NCI-H1105 (cell line): ENCODE measurements around the gene ARL11.

Experiments used
- DNase-seq: peaks from one replicate; lab custom pipeline; 2025; lab: John Stamatoyannopoulos, UW

The ARL11 gene

DNA sequence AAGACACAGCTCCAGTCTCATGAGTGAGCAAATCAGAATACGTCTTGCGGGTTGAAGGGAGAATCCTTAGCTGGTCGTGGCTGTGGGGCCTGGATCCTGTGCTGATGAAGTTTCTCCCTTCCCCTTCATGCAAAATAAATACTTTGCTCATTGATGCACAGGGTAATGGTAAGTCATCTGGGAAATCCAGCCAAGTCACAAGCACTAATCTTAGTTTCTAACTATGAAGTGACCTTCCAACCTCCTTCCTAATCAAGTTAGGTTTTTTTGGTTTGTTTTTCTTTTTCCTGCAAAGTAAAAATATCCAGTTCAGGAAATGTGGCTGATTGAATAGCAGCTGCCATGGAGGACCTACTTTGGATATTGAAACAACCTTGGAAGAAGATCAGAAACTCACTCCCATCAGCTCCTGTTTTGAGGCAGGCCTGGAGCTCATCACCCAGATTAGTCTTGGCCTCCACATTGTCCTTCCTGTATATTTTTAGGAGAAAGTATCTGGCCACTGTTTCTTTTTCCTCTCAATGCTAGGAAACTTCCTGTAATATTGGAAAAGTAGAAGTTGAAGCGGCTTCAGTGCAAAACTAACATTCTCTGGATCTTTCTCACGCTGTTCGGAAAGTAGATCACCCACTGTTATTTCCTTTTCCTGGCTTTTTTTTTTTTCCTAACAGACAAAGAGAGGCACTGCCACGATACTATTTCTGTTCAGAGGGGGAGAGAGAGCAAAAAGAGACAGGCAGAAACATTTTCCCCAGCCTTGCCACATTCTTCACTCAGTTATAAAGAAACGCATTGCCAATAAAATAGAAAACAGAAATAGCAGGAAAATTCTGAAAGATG is 12.3 kb upstream of the ARL11 start:
- no peak for DNase-seq

DNA sequence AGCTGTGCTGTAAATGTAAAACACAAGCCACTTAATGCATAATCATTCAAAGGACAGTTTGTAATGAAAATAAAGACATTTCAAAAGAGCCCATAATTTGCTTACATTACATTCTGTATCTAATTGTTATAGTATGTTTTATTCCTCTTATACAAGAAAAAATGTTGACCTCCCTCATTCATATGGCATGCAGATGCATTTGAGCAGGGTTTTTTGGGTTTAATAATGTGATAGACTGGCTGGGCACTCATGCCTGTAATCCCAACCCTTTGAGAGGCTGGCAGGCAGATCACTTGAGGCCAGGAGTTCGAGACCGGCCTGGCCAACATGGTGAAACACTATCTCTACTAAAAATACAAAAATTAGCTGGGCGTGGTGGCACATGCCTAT is 11.6 kb upstream of the ARL11 start:
- no peak for DNase-seq

DNA sequence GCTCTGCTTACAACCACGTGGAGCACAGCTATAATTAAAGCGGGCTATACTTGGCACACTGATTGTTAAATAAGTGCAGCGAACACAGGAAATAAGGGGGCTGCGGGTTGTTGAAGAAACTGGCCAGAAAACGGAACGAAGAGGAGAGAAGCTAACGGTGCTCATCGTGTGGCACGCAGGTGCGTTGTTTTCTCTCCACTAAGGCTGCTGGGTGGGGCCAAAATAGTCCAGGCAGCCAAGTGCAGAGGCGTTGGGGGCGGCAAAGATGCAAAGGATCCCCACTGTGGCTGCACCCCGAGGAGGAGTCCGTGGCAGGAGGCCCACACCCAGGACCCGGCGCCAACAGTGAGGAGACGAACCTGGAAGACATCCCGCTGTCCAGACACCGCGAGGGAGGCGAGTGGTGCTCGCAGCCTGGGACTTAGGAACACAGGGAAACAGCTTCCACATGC is 8.1 kb upstream of the ARL11 start:
- DNase-seq, result no peak

DNA sequence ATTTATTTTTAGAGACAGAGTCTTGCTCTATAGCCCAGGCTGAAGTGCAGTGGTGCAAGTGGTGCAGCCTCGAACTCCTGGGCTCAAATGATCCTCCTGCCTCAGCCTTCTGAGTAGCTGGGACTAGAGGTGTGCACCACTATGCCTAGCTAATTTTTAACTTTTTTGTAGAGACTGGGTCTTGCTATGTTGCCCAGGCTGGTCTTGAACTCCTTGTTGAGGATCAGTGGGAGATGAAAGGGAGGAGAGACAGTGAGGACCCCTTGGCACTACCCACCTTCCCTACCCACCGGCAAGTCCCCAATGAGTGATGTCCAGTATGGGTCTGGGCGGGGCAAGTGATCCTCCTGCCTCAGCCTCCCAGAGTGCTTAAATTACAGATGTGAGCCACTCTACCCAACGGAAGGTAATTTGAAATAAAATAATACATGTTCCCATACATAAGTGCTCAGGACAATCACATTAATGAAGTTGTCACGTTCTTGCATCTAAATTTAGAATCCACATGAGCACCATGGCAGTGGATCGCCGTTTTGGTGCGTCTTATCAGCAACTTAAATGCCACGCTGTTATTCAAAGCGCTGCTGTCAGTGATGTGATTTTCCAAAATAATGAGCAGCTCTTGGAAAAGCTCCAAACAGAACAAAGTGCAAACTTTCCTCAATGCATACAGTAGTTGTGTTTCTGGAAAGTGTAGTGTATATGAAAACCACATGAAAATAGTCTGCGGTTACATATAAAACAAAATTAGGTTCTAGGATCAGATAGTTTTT is 5.9 kb upstream of the ARL11 start:
- DNase-seq, result no peak

DNA sequence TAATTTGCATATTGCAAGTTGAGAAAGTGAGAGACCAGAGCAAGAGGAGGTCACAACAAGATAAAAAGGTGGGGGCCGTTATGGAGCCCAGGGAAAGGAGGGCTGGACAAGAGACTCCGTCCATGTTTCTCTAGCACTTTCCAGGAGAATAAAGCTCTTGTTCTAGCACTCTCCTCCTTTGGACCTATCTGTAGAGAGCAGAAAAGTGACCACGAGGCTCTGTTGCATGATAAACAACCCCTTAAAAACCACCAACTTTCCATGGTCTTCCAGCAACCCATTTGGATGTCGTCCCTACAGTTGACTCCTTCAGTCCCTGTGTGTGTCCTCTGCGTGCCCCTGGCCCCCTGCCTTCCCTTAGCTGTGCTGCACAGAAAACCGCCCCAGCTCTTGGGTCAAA is 4.1 kb upstream of the ARL11 start:
- DNase-seq, result no peak

DNA sequence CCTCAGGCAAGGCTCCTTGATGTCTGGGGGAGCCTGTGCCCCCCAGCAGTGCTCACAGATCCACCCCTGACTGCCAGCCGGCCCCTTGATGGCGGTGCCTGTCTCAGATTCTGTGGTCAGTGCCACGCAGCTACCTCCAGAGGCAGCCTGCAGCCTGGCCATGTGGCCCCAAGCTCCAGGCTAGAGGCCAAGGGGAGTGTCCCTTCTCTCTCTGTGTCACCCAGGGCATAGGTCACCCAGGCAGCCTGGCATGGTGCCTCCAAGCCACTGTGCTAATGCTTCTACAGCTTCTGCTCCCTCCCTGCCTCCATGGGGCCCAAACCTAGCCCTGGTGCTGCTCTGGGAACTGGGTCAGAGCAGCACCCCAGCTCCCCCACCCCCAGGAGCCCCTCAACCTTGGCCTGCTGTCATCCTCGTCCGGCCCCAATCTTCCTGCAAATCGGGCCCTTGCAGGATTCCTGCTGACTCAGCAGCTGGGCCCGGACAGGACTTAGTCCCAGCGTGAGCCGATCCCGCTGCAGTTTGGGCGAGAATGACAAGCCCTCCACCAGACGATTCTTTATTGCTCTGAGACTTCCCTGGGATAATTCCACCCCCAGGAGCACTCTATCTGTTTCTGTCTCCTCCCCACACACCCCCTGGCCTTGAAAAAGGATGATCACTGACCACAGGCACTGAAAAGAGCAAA is 2.8 kb upstream of the ARL11 start:
- DNase-seq, result no peak

DNA sequence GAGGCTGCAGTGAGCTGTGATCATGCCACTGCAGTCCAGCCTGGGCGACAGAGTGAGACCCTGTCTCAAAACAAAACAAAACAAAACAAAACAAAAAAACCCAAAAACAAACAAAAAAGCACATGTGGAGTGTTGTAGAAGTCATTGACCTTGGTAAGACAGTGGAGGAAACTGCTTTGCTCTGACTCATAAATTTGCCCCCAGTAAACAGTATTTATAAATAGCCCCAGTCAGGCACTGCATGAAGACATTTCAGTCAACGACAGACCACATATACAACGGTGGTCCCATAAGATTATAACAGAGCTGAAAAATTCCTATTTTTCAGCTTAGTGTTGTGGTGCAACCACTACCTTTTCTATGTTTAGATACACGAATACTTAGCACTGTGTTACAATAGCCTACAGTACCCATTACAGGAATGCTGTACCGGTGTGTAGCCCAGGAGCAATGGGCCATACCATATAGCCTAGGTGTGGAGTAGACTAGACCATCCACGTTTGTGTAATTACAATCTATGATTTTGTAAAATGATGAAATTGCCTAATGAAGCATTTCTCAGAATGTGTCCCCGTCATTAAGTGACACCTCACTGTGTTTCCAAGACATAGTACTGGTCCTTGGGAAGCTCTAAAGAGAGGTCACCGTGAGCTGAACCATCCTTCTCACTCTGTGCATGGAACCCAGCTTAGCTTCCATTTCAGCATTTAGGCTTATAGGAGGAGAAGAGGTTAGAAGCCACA is 1.1 kb downstream of the ARL11 start:
- no peak for DNase-seq

DNA sequence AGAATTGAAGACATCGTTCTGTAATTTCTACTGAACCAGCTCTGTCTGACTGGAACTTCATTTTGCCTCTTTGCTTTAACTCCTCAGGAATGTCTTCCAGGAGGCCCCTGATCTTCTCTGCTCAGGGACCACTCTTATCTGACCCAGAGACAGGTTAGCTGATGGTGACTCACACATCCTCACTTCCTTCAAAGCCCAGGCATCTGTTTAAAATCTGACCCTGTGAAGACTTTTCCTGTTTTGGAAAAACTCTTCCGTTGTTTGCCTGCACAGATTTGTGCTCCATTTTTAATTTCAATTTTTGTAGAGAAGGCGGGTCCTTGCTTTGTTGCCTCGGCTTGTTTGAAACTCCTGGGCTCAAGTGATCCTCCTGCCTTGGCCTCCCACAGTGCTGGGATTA is 1.6 kb downstream of the ARL11 start:
- no peak for DNase-seq

DNA sequence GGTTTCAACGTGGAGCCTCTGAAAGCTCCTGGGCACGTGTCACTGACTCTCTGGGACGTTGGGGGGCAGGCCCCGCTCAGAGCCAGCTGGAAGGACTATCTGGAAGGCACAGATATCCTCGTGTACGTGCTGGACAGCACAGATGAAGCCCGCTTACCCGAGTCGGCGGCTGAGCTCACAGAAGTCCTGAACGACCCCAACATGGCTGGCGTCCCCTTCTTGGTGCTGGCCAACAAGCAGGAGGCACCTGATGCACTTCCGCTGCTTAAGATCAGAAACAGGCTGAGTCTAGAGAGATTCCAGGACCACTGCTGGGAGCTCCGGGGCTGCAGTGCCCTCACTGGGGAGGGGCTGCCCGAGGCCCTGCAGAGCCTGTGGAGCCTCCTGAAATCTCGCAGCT is 2.3 kb downstream of the ARL11 start:
- no peak for DNase-seq

DNA sequence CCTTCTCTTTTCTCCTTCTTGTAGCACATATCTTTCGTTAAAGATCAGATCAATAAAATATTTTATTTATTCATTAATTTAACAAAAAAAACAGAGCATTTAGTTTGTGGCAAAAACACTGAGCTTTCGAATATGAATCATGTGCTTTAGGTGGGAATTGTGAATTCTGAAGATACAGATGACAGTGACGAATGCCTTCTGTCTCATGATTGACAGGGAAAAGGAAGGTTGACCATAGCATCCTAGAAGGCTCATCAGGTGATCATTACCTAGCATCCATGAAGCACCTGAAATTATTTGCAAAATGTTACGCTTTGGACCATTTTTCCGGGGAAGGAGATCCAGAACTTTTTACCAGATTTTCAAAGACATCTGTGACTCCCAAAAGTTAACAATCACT is 3.8 kb downstream of the ARL11 start:
- DNase-seq, result no peak

DNA sequence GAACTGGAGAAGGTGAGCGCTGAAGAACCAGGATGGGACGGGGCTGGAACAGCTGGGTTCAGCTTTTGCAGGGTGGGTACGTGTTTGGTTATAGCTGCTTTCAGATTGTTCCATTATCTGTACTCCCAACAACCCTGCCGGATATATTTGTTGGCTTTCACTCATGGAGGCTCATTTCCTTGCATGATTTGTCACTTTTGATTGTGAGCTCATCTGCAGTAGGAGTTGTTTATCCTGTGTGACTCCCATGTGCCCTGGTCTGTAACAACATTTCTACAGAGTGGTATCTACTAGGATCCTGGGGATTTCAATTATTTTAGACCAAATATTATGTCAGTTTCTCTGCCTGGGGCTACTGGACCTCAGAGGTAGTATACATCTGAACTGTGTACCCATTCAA is 5.4 kb downstream of the ARL11 start:
- DNase-seq, result no peak

DNA sequence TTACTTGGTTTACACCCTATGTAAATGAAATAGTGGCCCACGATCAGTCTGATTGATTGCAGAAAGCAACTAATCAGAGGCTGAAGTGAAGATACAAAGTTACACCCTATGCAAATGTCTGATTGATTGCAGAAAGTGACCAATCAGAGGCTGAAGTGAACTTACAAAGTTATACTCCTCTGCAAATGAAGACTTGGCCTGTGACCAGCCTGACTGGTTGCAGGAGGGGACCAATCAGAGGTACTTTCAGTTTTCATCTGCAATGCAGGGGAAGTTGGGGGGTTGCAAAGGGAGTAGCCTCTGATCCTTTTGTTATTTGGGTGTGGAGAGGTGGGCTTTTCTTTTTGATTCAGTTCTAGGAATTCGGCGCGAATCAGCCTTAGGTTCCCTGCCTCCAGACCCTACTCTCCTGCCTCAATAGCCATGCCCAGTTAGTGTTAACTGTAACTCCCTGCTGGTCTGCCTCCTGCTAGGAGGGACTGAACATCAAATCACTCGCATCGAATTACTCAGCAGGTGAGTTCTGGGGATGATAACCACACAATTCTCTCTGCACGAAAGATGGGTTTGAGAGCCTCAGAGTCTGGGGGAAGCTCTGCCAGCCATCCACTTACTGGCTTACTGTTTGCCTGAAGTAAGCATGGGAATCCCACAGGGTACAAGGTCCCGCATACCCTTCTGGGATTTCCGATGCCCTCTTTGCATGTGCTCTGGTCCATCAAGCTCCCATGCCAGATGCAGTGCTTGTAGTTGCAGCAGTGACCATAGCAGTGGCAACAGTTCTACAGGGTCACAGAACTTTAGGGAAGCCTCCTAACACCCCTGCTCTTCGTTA is 7.5 kb downstream of the ARL11 start:
- DNase-seq, result no peak

DNA sequence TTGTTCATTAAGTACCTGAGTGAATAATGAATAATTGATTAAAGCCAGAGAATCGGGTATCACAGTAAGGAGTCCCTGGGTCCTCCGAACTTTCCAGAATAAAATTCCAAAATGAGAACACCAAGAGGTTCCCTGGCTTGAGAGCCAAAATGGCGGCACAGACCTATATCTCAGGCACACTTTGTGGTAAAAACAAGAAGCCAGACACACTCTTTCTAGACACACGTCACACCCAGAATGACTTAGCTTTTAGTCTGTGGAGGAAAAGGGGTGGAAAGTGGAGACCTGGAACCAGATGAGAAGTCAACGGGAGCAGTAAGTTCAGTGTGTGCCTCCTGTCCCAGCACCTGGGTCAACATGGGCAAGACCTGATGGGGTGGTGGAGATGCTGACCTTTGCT is 8.4 kb downstream of the ARL11 start:
- no peak for DNase-seq

DNA sequence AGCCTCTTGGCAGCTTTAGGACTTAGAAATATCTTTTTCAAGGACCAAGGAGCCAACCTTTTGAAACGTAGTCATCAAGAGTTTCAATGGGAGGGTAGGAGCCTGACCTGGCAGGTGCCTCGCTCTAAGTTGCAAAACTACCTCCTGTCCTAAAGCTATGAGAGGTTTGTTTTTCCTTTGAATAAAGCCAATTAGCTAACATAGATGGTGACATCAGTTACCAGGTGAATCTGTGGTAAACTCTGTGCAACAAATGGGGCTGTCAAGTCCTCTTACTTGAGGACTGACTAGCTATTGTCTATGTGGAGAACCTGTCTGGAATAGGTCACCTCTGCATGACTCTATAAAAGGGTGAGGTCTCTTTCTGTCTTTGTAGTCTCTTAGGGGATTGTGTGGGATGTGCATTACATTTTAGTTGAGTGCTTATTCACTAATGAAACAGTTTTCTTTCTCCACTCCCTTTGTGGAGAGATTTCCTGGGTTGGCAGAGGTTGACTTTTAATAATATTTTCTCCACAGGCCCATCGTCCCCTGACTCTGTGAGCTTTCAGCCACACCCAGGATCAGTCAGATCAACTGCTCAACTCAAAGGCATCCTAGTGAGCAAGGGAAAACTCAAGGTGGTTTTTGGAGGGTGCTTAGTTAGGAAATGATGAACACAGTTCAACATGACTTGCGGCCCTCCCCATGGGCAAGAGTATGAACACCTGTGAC is 9.9 kb downstream of the ARL11 start:
- DNase-seq, result no peak

DNA sequence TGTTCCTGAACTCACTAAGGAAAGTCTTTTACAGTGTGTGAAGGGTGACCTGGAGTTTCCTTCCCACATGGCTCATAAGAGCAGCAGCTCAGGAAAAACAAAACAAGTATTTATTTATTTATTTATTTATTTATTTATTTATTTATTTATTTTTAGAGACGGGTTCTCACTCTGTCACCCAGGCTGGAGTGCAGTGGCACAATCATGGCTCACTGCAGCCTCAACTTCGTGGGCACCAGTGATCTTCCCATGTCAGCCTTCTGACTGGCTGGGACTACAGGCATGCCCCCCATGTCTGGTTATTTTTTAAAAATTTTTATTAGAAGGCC is 10.4 kb downstream of the ARL11 start:
- DNase-seq, result no peak

DNA sequence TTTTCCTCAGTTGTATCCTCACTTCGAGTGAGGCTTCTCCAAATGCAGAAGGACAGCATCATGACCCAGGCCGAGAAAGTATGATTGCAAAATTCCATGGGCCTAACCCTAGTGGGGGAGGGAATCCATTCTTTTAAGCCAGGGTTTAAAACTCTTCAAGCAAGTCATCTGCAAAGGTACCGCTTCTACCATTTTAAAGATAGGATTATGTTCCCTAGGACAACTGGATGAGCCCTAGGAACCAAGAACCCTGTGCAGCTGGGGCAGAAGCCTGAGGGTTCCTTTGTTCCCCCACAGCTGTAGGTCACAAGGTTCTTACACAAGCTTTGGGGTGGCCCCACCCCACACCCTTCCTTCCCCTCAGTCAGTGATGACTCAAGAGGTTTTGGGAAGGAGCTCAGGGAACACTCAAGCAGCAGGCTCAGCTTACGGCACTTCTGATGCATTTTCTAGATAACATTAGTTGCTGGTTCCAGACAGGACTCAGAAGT is 13.5 kb downstream of the ARL11 start:
- DNase-seq, result no peak

DNA sequence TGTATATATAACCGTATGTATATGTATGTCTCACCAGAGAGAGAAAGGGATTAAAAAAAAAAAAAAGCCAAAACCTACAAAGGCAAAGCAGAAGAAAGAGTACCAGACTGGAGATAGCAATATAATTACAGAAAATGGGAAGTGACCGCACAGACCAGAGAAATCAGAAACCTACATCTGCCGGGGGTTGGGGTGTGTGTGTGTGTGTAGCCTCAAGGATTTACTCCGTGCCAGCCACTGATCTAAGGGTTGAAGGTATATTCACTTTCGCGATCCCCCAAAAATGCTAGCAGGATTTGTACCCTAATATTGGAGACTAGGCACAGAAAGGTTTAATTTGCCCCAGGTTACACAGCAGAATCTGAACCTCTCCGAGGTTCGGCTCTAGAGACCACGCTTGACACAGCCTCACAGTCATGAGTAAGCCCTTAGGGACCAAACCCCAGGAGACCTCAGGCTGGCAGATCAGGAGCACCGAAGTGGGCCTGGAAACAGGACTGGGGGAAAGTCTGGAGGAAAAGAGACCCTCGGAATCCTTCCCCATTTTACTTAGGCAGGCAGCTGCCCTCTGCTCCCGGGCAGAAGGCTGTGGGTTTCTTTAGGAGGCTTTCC is 14.8 kb downstream of the ARL11 start:
- no peak for DNase-seq

DNA sequence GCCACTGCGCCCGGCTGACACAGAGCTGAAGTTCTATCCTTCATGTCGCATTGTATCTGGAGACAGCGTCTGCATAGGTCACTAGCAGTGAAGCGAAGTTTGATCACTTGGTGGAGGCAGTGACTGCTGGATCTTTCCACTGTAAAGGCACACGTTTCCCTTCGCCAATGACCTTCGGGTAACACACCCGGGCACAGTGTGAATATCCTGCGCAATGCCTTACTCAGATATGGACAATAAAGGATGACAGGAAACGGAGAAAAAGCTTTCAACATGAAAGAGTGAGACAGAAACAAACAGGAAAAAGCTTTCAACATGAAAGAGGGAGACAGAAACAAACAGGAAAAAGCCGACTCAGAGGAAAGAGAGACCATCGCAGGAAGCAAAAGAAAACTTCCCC is 17.1 kb downstream of the ARL11 start:
- DNase-seq, result no peak

DNA sequence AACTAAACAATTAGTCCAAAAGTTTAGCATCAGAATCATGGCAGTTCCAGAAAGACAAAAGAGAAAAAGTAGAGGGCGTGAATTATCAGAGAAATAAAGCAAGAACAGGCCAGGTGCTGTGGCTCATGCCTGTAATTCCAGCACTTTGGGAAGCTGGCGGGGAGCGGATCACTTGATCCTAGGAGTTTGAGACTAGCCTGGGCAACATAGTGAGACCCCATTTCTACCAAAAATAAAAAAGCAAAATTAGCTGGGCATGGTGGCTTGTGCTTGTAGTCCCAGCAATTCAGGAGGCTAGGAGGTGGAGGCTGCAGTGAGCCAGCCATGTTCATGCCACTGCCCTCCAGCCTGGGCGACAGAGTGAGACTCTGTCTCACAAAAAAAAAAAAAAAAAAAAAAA is 18.4 kb downstream of the ARL11 start:
- DNase-seq, result no peak
